OCI-LY3 (cell line): ENCODE measurements around the gene TTLL5.

Experiments
- CTCF ChIP-seq: fragments of 200-600, 300-600 bp; sonication (generic); IDR thresholded peaks from 2 replicates; pipeline ENCODE4 v1.5.1; 2014; ENCODE audit warnings: antibody characterized with exemption, low read length, low read depth
- EZH2phosphoT487 ChIP-seq: fragments of 200-600 bp; shearing (Covaris generic); IDR thresholded peaks from 2 replicates; pipeline ENCODE4 v1.6.1; 2018; ENCODE audit warnings: antibody characterized with exemption, mixed run types, low read depth

DNA sequence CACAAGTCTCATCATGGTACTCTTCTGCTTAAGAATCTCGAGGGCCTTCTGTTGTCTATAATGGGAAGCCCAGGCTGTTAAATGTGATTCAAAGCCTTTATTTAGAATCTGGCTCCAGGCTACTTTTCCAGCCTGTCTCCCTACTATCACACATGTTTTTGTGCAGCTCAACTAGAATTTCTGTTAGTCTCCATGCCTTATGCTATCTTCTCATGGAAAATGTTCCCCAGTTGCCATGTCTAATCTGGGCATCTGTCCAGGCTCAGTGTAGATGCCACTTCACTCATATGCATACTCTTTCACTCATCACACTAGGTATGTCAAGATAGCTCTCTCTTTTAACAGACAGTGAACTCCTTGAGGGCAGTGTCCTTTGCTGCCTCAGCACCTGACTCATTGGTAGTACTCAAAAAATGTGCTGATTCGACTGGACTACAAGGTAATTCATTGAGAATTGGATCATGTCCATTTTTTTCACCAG, 145.3 kb downstream of the TTLL5 start:
- TF ChIP-seq CTCF = no peak
- no peak for TF ChIP-seq EZH2phosphoT487
